T follicular helper cell (primary cell): ENCODE measurements around the gene OMP.

ENCODE experiments used
- DNase-seq: peaks from one replicate; pipeline ENCODE4 v3.0.0-alpha.2; 2020; ENCODE audit warnings: low read depth

Gene OMP

GRCh38 chr11:77069336-77069968 lies 33.2 kb upstream of the OMP start:
- no peak for DNase-seq

- no peak for DNase-seq
Measured at GRCh38 chr11:77069969-77070582, 32.6 kb upstream of the OMP start.

- DNase-seq, result no peak
Measured at GRCh38 chr11:77071077-77071476, 31.6 kb upstream of the OMP start.

- no peak for DNase-seq
Measured at GRCh38 chr11:77071671-77072605, 30.7 kb upstream of the OMP start.

- DNase-seq, result no peak
Measured at GRCh38 chr11:77072851-77073327, 29.8 kb upstream of the OMP start.

- DNase-seq, result no peak
Measured at GRCh38 chr11:77073328-77074001, 29.2 kb upstream of the OMP start.

- DNase-seq, result no peak
Measured at GRCh38 chr11:77074205-77074604, 28.4 kb upstream of the OMP start.

GRCh38 chr11:77074626-77075221 lies 27.9 kb upstream of the OMP start:
- DNase-seq, result no peak

GRCh38 chr11:77075425-77075905 lies 27.2 kb upstream of the OMP start:
- DNase-seq, result no peak

GRCh38 chr11:77079666-77080065 lies 23.0 kb upstream of the OMP start:
- no peak for DNase-seq

GRCh38 chr11:77080643-77081210 lies 21.9 kb upstream of the OMP start:
- no peak for DNase-seq

GRCh38 chr11:77081381-77081851 lies 21.2 kb upstream of the OMP start:
- DNase-seq, result no peak

- DNase-seq, result no peak
Measured at GRCh38 chr11:77081976-77082836, 20.4 kb upstream of the OMP start.

- no peak for DNase-seq
Measured at GRCh38 chr11:77082838-77083565, 19.6 kb upstream of the OMP start.

GRCh38 chr11:77083566-77084245 lies 18.9 kb upstream of the OMP start:
- no peak for DNase-seq

- DNase-seq, result no peak
Measured at GRCh38 chr11:77084581-77085191, 18.0 kb upstream of the OMP start.

- DNase-seq, result no peak
Measured at GRCh38 chr11:77085652-77086051, 17.0 kb upstream of the OMP start.
